ENCODE measurements around the gene ANKMY1.
A peak's percentile ranks its signal among the peaks of the same experiment; 100 is the strongest.

The ANKMY1 gene

DNA sequence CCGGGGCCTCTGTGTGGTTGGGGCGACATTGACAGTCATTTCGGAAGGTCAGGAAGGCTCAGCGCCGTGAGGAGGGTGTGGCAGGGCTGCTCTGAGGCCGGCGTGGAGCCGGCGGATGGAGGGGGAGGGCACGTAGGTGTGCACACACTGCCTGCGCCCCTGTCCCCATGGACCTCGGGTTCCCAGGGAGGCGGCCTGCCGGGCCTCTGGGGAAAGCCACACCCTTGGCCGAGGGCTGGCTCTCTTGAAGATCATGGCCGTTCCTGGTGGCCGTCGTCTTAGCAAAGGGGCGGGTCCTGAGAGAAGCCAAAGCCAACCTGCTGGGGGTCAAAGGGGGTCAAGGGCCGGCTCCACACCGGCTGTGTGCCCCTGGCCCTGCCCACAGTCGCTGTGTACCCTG is 110.5 kb downstream of the ANKMY1 start:
- Mint-ChIP-seq H3K27me3 (peaks cover 59% of the 10 kb centered on the region), H3K27ac (no peak overlapping the region), H3K4me3 (no peak overlapping the region), H3K9me3 (no peaks in the 10 kb centered on the region), H3K4me1 (peaks cover 7% of the 10 kb centered on the region)
- no peak for ATAC-seq
- no peak for DNase-seq

DNA sequence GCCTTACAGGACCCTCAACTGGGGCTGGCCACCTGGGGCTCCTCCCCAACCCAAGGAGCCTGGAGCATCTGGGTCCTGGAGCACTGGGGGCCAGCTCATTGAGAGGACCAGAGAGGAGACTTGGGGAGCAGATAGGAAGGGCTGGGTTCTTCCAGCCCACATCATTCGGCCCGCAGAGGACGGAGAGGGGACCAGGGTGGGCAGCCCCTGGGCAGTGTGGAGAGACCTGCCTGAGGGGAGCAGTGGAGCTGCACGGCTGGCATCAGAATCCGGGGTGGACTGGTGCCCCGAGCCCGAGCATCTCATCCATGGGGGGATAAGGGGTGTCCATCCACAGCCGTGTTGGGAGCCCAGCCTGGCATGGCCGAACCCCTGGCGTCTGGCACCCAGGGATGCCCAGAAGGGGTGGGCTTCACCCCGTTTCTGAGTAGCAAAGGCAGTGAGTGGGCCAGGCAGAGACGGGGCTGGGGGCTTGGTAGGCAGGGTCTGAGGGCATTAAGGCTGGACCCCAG is 111.1 kb downstream of the ANKMY1 start:
- H3K4me3 Mint-ChIP-seq, result no peak overlapping the region
- no peak overlapping the region for H3K27ac Mint-ChIP-seq
- peaks cover 53% of the 10 kb centered on the region for H3K27me3 Mint-ChIP-seq
- peaks cover 7% of the 10 kb centered on the region for H3K4me1 Mint-ChIP-seq
- no peak for DNase-seq
- ATAC-seq, result no peak
- H3K9me3 Mint-ChIP-seq, result no peaks in the 10 kb centered on the region

DNA sequence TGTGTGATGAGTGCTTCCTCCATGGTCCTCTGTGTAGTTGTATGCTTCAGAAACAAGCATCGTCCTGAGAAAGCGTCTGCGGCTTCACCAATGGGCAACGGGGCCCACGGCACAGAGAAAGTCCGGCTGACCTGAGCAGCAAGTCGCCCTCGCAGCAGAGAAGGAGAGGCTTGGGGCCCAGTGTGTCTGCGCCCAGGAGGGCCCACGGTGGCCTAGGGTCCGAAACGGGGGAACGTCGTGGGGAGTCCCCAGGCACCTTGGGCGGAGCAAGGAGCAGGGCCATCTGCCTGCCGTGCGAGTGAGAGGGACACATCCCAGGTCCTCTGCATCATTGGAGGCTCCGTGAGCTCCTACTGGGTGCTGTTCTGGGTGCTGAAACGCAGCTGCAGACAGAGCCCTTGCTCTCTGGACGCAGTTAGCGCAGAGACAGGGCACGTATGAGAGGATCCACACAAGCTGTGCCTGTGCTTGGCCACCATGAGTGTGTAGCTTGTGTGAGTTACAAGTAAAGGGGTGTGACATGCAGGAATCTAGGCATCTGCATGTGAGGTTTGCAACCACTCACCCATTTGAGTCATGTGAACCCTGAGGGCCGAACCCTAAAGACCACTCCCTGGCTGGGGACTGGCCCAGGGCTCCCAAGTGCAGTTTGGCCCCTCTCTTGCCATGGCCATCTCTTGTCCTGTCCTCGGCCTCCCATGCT is 111.7 kb downstream of the ANKMY1 start:
- Mint-ChIP-seq H3K4me1 (peaks cover 7% of the 10 kb centered on the region), H3K27me3 (peaks cover 46% of the 10 kb centered on the region), H3K4me3 (no peak overlapping the region), H3K27ac (no peak overlapping the region), H3K9me3 (no peaks in the 10 kb centered on the region)
- ATAC-seq (no peak), DNase-seq (no peak)

DNA sequence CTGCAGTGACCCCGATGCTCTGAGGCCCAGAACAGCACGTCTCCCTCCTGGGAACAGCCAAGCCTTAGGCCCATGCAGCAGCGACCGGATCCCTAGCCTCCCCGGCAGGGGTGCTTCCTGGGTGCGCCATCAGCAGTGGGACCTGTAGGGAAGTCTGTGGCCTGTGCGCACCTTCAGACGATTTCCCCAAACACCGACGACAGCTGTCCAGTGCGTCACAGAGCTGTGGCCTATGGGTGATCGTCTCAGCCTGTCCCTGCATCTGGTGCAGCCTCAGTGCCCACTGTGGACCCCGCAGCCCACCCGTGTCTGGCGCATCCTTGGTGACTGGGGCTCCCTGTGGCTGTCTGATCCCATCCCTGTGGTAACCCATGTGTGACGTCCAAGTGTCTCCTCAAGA is 113.3 kb downstream of the ANKMY1 start:
- DNase-seq (no peak), ATAC-seq (no peak)
- Mint-ChIP-seq H3K9me3 (no peaks in the 10 kb centered on the region), H3K4me3 (no peak overlapping the region), H3K4me1 (no peaks in the 10 kb centered on the region), H3K27ac (peak overlapping the region in 1 of 2 donors; percentile 34), H3K27me3 (peaks cover 30% of the 10 kb centered on the region)

DNA sequence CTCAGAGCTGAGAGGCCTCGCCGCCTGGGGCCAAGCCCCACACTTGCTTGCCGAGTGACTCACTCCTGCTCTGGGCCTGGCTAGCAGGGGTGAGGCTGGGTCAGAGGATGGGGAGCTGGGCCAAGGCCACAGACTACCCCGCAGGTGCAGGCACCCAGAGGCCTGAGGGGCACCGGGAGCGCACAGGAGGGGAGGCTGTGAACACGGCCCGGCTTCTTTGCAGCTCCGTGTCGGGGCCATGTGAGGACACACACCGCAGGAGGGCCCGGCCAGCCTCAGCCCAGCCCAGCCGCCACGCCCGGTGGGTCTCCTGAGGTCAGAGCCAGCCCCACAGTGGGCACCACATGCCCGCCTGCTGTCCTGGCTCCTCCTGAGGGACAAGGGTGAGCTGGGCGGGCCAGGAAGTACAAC is 113.9 kb downstream of the ANKMY1 start:
- no peak for DNase-seq
- ATAC-seq, result no peak
- Mint-ChIP-seq H3K27me3 (peaks cover 24% of the 10 kb centered on the region), H3K9me3 (no peaks in the 10 kb centered on the region), H3K27ac (no peak overlapping the region), H3K4me3 (no peak overlapping the region), H3K4me1 (no peaks in the 10 kb centered on the region)

DNA sequence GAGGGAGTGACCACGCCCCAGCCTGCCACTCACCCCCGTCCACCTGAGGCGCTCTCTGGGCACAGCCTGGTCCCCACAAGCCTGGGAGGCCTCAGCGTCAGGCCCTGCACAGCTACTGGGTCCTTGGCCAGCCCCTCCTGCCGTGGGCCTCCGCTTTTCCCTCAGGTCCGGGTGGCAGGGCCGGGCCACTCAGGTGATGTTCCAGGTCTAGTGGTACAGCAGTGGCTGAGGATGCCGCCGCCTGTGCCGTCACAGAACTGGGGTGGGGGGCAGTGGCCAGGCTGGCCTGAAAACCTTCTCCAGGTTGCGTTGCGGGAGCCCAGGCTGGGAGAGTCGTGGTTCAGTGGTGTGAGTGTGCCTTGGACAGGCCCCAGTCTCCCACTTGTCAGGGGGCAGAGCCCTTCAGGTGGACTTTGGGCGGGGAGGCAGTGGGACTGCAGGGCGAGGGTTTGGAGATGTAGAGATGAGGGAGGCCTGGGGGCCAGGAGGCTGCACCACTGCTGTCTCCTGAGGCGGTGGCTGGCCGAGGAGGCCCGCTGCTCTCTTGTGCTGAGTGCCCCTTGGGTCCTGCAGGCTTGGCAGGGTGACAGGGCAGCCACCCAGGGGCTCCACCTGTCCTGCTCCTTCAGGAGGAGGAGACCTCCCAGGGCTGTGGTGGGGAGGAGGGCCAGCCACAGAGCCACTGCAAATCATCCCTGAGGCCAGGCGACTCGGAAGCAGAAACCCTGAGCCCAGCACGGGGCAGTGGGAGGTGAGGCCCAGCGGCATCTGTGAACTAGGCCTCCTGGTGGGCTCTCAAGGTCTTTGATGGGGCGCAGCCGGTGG is 114.7 kb downstream of the ANKMY1 start:
- Mint-ChIP-seq H3K4me1 (peaks cover 5% of the 10 kb centered on the region), H3K4me3 (no peak overlapping the region), H3K9me3 (no peaks in the 10 kb centered on the region), H3K27ac (peak overlapping the region in 1 of 2 donors; percentile 52), H3K27me3 (peaks cover 22% of the 10 kb centered on the region)
- ATAC-seq, result no peak
- no peak for DNase-seq

DNA sequence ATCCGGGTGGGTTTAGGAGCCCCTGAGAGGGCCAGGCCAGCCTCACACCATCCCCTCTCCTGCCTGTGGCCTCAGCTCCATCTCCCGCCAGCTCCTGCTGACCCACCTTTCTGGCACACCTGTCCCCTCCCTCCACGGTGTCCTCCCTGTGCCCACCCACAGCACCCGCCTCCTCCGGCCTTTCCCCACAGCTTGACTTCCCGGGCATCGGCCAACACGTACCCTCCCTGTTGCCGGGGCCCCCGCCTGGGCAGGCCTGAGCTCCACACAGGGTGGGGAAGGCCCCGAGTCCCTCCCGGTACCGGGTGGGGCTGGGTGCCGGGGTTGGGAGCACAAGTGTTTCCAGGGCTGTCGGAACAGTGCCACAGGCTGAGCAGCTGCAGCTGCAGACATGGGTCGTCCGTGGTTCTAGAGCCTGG is 115.8 kb downstream of the ANKMY1 start:
- no peak for DNase-seq
- H3K27me3 Mint-ChIP-seq, result peaks cover 22% of the 10 kb centered on the region
- H3K4me3 Mint-ChIP-seq, result no peak overlapping the region

DNA sequence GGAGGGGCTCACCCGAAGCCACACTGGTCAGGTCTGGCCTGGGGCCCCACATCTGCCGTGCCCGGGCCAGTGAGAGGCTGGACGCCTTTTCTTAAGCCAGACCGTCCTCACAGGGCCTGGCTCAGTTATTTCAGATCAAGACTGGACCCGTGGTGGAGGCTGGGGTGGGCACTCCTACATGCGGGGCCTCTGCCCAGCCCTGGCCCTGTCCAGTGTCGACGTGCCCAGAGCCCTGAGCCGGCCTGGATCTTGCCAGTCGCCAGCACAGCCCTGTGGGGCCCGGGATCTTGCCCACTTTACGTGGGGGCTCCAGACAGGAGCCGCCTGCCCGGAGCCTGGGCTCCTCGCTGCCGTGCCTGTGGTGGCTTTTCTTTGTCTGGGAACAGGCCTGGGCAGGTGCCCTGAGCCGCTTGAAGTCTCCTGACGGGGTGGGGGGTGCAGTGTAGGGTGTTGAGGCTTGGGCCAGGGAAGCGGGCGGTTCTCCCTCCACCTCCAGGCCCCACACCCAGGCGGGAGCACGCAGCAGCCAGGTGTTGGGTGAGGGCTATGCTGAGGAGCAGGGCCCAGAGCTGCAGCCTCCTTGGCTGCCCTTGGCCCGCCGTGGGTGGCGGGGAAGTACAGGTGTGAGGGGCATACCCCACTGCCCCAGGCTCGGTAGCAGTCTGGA is 116.3 kb downstream of the ANKMY1 start:
- H3K27me3 Mint-ChIP-seq, result peaks cover 22% of the 10 kb centered on the region
- peak overlapping the region in 1 of 2 donors; percentile 48 for H3K27ac Mint-ChIP-seq
- H3K4me1 Mint-ChIP-seq, result peaks cover 18% of the 10 kb centered on the region
- no peaks in the 10 kb centered on the region for H3K9me3 Mint-ChIP-seq
- ATAC-seq (no peak), DNase-seq (no peak)
- H3K4me3 Mint-ChIP-seq, result no peak overlapping the region

More for the DNA sequence above, 115.8 kb downstream of the ANKMY1 start:
- ATAC-seq, result peak; percentile 31
- H3K27ac Mint-ChIP-seq, result no peak overlapping the region
- no peaks in the 10 kb centered on the region for H3K9me3 Mint-ChIP-seq
- peaks cover 13% of the 10 kb centered on the region for H3K4me1 Mint-ChIP-seq

DNA sequence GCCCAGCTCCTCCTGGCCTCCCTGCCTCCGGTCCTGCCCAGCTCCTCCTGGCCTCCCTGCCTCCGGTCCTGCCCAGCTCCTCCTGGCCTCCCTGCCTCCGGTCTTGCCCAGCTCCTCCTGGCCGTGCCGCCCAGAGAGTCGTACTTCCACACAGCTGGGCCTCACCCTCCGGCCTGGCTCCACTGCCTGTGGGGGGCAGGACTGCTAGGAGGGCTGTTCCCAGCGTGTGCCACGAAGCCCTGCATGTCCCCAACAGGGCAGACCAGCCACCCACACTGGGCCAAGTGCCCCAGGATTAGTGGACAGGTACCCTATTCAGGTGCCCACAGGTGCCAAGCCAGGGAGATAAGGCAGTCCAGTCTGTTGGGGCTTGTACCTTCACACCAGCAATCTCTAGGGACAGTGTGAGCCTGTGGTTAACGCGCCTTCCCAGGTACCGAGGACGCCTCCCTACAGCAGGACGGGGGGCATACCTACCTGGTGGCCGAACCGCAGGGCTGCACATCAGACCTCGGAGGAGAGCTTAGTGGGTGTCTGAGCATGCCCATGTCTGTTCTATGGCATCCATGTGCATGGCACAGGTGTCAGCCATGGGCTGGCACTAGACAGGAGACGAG is 117.0 kb downstream of the ANKMY1 start:
- Mint-ChIP-seq H3K27me3 (peaks cover 23% of the 10 kb centered on the region), H3K4me3 (no peak overlapping the region), H3K4me1 (peaks cover 19% of the 10 kb centered on the region), H3K9me3 (no peaks in the 10 kb centered on the region), H3K27ac (peak overlapping the region in 1 of 2 donors; percentile 48)
- DNase-seq (no peak), ATAC-seq (no peak)

DNA sequence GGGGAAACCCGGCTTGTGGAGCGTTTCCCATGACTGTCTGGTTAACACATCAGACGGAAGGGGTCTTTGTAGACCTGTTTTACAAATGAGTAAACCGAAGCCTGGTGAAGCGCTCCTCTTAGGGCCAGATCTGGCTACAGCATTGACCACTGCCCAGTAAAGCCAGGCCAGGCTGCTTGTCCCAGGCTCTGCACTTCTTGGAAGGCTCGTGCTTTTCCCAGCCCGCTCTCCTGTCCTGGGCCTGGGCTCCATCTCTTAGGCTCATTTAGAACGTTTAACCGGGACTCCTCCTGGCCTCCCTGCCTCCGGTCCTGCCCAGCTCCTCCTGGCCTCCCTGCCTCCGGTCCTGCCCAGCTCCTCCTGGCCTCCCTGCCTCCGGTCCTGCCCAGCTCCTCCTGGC is 117.5 kb downstream of the ANKMY1 start:
- no peaks in the 10 kb centered on the region for H3K9me3 Mint-ChIP-seq
- H3K4me3 Mint-ChIP-seq, result no peak overlapping the region
- H3K4me1 Mint-ChIP-seq, result peaks cover 19% of the 10 kb centered on the region
- peaks cover 23% of the 10 kb centered on the region for H3K27me3 Mint-ChIP-seq
- H3K27ac Mint-ChIP-seq, result no peak overlapping the region
- DNase-seq (no peak), ATAC-seq (no peak)

DNA sequence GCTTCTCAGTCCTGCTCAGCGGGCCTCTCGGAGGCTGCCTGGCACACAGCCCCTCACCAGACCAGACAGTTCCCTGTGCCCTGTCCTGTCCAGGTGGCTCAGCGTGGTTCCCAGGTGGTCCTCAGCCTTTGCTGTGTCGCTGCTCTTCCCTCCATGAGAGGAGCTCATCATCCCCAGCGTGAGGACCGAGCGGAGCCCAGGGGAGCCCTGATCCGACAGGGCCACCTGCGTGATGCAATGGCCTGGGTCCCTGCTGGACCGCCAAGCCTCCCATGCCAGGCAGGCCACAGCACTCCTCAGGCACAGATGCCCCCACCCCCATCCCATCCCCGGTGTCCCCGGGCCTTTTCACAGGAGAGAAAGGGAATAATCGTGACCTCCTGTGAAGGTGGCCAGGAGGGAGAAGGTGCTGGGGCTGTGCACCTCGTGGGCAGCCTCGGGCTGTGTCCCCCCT is 118.1 kb downstream of the ANKMY1 start:
- Mint-ChIP-seq H3K4me1 (peaks cover 20% of the 10 kb centered on the region), H3K9me3 (no peaks in the 10 kb centered on the region), H3K27me3 (peaks cover 23% of the 10 kb centered on the region), H3K27ac (no peak overlapping the region), H3K4me3 (no peak overlapping the region)
- DNase-seq (no peak), ATAC-seq (no peak)

DNA sequence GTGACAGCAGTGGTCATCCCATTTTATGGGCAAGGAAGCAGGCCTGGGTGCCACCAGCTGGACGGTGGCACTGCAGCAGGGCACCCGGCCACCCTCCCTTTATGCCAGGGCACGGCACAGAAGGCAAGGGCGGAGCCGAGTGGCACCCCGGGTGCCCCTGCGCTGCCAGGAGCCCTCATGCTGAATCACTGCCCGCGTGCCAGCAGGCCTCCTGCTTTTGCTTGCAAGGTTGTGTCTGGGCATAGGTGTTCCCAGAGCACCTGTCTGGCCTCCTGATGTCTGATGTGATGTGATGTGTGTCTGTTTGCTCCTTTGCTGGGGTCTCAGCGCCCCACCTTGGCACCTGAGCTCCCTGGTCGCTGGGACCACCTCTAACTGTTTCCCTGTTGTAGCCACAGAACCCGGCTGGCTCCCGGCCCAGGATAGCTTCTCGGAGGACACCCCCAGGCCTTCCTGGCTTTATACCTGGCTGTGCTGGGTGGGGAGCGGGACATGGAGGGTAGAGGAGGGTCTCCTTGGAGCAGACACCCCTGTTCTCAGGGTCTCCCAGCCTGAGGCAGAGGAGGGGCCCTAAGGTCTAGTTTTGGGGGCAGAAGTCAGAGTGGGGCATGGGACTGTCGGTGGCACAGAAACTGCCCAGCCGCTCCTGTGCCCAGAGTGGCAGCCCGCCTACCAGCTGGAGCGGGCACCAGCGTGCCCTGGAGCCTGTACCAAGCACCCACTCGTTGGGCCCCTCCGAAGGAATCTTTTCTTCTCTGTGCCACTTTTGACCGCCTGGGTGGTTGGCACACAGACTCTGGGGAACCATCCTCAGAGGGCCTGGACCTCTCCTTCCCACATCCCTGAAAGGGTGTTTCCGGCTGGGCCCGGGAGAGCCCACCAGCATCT is 118.7 kb downstream of the ANKMY1 start:
- H3K9me3 Mint-ChIP-seq, result no peaks in the 10 kb centered on the region
- H3K27me3 Mint-ChIP-seq, result peaks cover 24% of the 10 kb centered on the region
- no peak for DNase-seq
- no peak overlapping the region for H3K4me3 Mint-ChIP-seq
- H3K27ac Mint-ChIP-seq, result no peak overlapping the region
- peaks cover 27% of the 10 kb centered on the region for H3K4me1 Mint-ChIP-seq
- ATAC-seq, result no peak

DNA sequence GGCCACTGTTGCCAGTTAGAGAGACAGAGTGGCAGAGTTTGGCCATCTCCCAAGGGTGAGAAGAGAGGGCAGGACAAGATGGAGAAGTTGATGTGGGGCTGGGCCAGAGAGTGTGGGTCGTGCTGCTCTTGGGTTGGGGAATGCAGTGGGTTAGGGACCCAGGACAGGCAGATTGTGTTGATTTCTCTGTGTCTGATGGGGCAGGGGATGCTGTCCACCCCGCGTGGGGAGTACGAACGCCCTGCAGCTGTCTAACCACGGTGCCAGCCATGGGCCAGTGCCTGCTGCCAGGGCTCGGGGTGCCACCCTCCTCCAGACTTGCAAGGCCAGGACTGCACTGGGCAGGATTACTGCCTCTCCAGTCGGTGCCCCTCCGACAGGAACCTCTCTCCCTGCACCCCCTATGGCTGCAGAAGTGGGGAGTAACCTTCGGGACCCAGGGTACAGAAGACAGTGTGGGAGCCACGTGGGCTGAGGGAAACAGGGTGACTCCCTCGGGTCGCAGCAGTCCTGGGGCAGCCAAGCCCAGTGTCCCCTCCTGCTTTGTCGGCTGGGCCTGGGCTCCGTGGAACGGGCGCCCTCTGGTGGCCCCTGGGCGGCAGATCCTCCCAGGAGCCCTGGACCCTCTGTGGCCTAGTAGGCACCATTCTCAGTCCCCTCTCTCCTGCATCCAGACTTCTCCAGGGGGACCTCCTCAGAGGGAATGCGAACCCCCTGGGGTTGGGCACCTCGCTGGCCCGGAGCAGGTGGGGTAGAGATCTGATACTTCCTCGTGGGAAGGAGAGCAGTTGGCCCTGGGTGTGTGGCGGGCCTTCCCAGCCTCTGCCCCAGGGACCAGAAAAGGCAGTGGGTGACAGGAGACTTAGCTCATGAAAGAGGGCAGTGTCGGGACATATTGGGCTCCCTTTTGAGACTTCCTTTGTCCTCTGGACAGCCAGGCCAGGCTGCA is 119.7 kb downstream of the ANKMY1 start:
- H3K27ac Mint-ChIP-seq, result peak overlapping the region; percentile 63 to 93
- H3K4me1 Mint-ChIP-seq, result peaks cover 32% of the 10 kb centered on the region
- no peaks in the 10 kb centered on the region for H3K9me3 Mint-ChIP-seq
- ATAC-seq (peak; percentile 47), DNase-seq (peak; percentile 69 to 72)
- no peak overlapping the region for H3K4me3 Mint-ChIP-seq
- peaks cover 32% of the 10 kb centered on the region for H3K27me3 Mint-ChIP-seq

DNA sequence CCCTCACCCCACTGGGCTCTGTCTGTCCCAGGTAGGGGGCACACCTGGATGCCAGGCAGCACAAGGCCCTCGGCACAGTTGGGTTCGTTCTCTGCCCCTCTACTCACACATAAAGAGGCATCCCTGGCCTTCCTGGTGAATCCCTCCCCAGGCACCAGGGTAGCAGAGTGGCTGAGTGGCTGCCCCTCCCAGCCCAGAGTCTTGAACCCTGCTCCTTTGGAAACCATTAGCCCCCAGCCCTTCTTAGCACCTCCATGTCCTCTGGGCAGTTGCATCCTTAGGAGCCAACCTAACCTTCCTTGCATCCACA is 120.3 kb downstream of the ANKMY1 start:
- Mint-ChIP-seq H3K27ac (peak overlapping the region in 1 of 2 donors; percentile 63), H3K4me3 (peak overlapping the region; percentile 29 to 48), H3K4me1 (peaks cover 32% of the 10 kb centered on the region), H3K27me3 (peaks cover 37% of the 10 kb centered on the region), H3K9me3 (no peaks in the 10 kb centered on the region)
- no peak for ATAC-seq
- no peak for DNase-seq
